GM18505 (cell line): ENCODE data around the gene REXO5.
A peak's percentile ranks its signal among the peaks of the same experiment; 100 is the strongest.

Source experiments
- ATAC-seq: cut with Tn5 transposase; IDR thresholded peaks from one replicate; pipeline ENCODE4 v1.9.1; 2021; ENCODE audit not compliant: unreplicated experiment
- POLR2A ChIP-seq: IDR thresholded peaks from 4 replicates; pipeline ENCODE4 v1.6.1; 2011; ENCODE audit warnings: borderline replicate concordance; ENCODE audit not compliant: insufficient read depth, insufficient read length; ENCODE audit errors: extremely low read depth

The REXO5 gene

DNA sequence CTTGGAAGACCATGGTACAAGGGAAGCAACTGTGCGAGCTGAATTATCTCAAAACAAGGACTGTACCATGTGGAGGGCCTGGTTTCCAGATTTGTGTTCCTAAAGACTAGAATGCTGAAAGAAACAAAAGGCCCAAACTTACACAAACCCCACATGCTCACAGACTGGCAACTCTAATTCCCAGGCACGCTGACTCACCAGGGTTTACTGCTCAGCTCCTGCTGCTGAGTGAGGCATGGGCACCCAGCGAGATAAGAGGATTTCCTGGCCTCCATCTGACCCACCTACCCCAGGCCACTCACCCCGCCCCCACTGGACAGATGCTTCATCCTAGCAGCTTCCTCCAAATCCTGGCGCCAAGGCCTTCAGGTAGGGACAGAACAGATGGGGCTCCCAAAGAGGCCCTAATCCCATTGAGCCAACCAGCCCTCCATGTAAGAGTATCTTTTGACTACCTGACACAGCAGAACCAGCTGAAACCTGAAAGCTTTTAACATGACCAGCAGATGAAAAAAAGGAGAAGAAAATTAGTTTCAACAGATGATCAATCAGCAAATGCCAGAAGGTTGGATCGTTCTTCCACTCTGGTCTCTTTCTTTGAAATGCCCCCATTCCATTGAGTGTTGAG is 59.9 kb downstream of the REXO5 start:
- no peak for TF ChIP-seq POLR2A

DNA sequence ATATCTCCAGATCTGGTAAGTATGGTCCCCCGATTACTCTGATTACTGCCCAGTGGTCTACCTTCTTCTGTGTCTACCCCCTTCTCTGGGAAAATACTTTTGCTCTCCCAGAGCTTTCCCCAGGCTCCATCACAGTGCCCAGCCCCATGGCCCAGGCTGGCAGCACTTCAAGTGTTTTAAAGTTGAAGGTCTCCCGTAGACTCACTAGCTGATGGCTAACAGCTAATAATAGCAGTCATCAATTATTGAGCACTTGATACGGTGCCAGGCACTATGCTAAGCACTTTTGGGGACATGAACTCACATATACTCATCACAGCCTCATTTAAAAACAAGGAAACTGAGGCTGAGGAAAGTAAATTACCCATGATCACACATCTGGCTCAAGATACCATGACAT is 60.5 kb downstream of the REXO5 start:
- ATAC-seq = no peak

More for the DNA sequence above, 59.9 kb downstream of the REXO5 start:
- ATAC-seq = no peak

DNA sequence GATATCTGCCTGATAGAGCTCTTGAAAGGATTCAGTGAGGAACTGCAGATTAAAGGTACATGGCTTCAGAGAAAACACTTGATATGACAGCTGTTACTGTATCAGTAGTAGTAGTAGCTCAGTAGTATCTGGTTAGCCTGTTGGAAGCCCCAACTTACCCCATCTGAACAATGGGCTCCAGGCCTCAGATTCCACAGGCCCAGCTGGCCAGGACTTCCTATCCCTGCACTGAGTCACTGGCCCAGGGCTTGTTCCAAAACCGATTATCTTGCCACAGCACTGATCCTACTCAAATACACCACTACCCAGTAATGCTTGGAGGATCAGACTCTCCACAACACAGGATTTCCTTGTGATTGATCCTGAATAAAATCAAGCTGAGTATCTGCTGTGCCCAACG is 61.3 kb downstream of the REXO5 start:
- TF ChIP-seq POLR2A = no peak
- ATAC-seq = no peak

More for the DNA sequence above, 60.5 kb downstream of the REXO5 start:
- no peak for TF ChIP-seq POLR2A

DNA sequence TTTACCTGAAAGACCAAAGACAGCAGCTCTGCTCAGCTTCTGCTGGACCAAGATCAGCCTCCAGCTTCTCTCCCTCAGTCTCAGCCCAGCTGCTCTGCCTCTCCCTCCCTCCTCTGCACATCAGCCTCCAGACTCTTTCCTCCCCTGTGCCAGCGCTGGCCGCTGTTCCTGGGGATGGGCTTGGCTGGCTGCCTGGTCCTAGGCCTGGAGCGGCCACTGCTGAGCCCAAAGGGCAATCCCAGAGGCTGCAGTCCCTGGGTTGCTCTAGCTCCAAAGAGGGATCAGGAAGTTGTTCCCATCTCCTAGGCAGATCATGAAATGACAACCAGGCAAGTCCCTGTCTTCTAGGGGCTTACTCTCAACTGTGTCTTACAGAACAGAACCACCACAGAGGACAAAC is 62.6 kb downstream of the REXO5 start:
- ATAC-seq = no peak
- no peak for TF ChIP-seq POLR2A

DNA sequence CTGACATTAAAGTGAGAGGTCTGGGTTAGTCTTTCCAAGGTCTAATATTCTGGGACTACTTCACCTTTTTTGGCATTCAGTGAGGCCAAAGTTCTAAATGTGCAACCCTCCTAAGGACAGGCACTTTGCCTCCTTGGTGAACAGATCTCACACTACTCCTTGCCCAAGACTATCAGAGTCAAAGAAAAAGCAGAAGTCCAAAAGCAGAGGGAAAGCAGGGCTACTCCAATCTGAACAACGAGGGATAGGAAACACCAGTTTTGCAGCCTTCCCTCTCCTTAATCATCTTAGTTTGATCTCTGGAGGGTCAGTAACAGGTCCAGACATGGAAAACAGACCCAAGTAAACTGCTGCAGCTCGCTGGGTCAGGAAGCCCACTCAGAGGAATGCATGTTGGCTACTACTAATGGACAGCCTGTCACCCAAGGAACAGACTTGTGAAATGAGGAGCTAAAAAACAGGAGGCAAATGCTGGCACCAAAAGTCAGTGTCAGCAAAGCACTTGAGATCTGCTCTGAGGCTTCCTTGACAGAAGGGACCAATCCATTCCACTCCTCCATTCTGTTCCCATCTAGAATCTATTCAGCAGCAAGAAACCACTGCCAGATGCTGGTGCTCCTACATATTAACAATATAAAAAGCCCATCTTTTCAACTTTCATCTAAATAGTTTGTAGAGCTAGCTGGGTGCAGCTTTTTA is 63.9 kb downstream of the REXO5 start:
- ATAC-seq = no peak
- no peak for TF ChIP-seq POLR2A

DNA sequence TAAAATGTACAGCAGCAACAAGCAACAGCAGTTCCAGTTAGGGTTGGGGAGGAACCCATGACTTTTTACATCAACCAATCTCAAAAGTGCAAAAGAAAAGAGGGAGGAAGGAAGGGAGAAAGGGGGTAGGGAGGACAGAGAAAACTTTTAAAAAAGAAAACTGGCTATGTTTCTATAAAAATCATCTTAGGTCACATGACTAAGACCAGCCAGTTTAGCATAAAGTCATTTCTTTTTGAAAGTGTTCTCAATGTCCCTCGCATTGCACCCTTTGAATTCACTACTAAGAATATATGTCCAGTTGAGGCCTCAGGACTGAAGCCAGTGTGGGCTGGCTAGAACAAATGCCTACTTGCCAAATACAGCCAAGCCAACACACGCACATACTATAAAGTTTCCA is 64.9 kb downstream of the REXO5 start:
- TF ChIP-seq POLR2A = no peak
- no peak for ATAC-seq

DNA sequence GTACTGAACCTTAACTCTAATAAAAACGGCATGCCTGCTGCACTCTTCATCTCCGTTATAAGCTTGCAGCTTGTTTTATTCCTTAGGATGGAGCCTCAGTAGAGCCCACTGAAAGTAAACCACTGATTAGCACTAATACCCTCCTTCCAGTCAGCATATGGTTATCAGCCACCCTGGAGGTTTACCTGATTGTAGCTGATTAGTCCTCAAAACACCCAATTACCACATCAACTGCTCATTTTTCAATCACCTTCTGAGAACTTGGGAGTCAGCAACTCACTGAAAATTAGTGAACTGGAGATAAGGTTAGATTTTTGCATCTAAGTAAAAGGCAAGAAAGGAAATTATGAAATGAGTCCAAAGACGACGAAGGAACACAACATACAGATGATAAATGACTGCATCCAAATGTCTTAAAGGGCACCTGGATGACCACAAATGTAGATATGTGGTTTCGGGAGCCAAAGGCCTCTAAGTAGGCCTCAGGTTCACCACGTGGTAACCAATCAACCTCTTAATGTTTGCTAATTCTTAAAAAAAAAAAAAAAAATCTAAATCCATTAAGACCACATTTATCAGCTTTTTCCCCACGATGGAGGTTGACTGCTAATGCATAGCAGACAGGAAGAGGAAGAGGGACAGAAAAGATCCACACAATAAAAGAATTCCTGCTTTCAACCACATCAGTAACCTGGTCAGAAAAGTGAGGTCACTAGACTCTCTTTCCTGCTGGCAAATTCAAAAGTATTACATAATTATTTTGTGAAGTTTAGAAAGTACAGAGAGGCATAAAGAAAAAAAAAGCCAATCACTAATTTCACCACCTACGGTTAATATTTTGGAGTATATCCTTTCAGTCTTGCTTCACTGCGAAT is 65.9 kb downstream of the REXO5 start:
- no peak for TF ChIP-seq POLR2A
- ATAC-seq = no peak

DNA sequence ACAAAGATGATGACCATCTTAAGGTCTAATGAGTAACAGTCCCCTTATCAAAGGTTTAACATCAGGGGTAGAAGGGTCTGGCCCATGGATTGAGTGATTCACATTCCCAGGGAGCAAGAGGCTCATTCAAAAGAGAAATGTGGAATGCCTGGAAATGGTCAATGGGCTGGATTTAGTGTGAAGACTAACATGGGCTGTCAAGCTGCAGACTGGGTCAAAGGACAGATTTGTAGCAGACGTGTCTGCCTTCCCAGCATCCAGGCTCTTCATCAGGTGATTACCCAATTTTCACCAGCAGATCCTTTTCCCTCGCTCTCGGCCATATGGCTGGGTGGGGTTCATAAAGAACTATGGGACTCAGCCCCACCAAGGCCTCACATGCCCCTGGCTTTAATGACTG is 67.0 kb downstream of the REXO5 start:
- TF ChIP-seq POLR2A = no peak
- no peak for ATAC-seq

DNA sequence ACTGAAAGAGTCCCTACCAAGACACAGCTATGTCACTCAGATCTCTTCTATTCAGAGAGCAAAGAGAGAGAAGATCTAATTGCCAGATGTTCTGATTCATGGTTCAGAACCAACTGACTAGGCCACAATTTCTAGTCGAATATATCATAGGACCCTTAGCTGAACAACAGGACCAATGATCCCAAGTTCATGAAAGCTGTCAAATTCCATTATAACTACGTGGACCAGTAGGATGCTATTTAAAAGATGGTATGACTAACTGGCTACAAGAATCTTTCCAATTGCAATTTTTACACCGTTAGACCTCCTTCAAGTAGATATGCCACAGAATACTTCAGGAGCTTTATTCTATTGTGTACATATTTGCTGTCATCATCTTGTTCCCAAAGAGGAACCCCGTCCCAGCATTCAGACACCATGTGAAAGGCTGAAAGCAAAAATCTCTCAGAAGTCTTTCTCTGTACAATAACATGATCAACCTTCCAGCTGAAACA is 67.8 kb downstream of the REXO5 start:
- TF ChIP-seq POLR2A = no peak

DNA sequence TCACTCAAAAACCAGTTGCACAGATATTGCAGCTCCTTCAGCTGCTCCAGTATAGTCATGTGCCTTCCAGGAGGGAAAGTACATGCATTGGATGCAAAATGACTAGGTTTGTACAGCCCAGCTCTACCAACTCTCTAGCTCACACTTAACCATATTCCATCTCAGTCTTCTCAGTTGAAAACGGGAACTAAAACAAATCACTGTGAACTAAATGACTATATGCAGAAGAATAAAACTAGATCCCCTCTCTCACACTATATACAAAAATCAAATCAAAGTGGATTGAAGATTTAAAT is 69.0 kb downstream of the REXO5 start:
- ATAC-seq = no peak
- TF ChIP-seq POLR2A = no peak

More for the DNA sequence above, 67.8 kb downstream of the REXO5 start:
- ATAC-seq = peak; percentile 6

DNA sequence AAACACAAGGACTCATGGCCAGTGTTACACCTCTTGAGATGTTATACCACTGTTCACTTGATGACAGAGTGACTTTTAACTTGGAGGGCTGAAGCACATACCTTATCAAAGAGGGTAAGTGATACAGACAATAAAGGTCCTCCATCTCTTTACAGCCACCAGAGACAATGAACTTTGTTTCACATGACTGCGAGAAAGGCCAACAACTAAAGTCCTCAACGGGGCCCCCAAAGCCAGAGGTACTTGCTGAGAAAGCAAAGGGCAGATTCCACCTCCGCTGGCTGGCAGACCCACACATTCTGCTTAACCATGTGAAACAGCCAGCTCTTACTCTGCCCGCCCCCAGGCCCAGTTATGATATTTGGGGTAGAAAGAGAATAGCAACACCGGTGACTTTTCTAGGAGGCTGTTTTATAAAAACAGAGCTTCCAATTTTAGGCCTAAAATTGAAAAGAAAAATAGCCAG is 72.4 kb downstream of the REXO5 start:
- no peak for ATAC-seq
- TF ChIP-seq POLR2A = no peak

DNA sequence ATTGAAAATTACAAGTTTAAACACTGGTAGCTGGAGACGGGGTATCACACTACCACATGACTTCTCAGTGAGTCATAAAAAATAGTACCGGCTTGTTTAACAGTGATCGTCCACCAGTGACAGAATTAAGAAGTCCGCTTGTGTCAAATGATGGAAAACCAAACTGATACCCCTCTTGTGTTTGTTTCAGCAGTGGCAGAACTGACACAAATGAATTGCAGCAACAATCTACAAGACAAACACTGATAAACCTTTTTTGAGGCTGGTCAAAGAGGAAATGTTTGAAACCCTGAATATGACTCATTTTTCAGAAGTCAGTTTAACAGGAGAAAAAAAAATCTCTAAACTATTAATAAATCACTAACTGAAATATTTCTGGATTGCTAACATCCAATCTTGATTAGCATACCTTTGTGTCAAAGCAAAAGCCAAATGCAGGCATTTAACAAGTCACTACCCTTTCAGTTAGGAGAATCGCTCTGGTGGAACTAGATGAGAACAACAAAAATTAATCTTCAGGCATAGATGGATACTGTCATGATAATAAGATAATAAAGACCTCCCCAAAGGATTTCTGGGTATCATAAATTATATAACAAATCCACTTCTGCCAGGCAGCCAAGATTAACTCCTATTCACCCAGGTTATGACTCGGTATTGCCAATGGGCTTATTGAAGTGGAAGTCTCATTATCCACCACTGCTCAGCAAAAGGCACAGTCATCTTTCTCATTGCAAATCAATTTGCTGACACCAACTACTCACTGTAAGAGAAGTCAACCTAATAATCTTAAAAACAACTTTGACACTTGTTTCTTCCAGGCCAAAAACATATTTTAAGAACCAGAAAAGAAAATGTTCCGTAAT is 73.1 kb downstream of the REXO5 start:
- ATAC-seq = no peak
- TF ChIP-seq POLR2A = no peak
